Nephron progenitor cell (in vitro differentiated cells): ENCODE results near the gene BBS12.

Source experiments
- DNase-seq: peaks from one replicate; pipeline ENCODE4 v3.0.0; 2021
- H3K27ac Mint-ChIP-seq: 2 replicates; pipeline ENCODE4 v1.8.0; 2021; ENCODE audit warnings: mild to moderate bottlenecking, moderate library complexity, mixed read lengths
- H3K27me3 Mint-ChIP-seq: 2 replicates; pipeline ENCODE4 v1.8.0; 2021; ENCODE audit warnings: mild to moderate bottlenecking, low read depth, mixed read lengths; ENCODE audit not compliant: poor library complexity
- H3K36me3 Mint-ChIP-seq: 2 replicates; pipeline ENCODE4 v1.8.0; 2021; ENCODE audit warnings: low read depth, mixed read lengths
- H3K4me1 Mint-ChIP-seq: 2 replicates; pipeline ENCODE4 v1.8.0; 2021; ENCODE audit warnings: mixed read lengths
- H3K4me3 Mint-ChIP-seq: 2 replicates; pipeline ENCODE4 v1.8.0; 2021; ENCODE audit warnings: mild to moderate bottlenecking, moderate library complexity, mixed read lengths
- H3K9me3 Mint-ChIP-seq: 2 replicates; pipeline ENCODE4 v1.8.0; 2021; ENCODE audit warnings: mild to moderate bottlenecking, moderate library complexity, mixed read lengths
- TF ChIP-seq, protein P1 (sequence below): fragments of 200-600 bp; sonication (generic); IDR thresholded peaks from 2 replicates; pipeline ENCODE4 v1.5.0; 2021; ENCODE audit warnings: antibody characterized with exemption

Gene BBS12

GRCh38 chr4:122691988-122692387 is 40.5 kb upstream of the BBS12 start:
- DNase-seq = no peak
- Mint-ChIP-seq H3K9me3 (peaks cover 4% of the 10 kb centered on the region), H3K27me3 (no peaks in the 10 kb centered on the region), H3K36me3 (no peaks in the 10 kb centered on the region), H3K4me1 (peaks cover 13% of the 10 kb centered on the region), H3K27ac (no peak overlapping the region), H3K4me3 (no peak overlapping the region)
- TF ChIP-seq, protein P1, sequence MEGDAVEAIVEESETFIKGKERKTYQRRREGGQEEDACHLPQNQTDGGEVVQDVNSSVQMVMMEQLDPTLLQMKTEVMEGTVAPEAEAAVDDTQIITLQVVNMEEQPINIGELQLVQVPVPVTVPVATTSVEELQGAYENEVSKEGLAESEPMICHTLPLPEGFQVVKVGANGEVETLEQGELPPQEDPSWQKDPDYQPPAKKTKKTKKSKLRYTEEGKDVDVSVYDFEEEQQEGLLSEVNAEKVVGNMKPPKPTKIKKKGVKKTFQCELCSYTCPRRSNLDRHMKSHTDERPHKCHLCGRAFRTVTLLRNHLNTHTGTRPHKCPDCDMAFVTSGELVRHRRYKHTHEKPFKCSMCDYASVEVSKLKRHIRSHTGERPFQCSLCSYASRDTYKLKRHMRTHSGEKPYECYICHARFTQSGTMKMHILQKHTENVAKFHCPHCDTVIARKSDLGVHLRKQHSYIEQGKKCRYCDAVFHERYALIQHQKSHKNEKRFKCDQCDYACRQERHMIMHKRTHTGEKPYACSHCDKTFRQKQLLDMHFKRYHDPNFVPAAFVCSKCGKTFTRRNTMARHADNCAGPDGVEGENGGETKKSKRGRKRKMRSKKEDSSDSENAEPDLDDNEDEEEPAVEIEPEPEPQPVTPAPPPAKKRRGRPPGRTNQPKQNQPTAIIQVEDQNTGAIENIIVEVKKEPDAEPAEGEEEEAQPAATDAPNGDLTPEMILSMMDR = no peak

GRCh38 chr4:122692641-122693520 is 39.6 kb upstream of the BBS12 start:
- H3K4me3 Mint-ChIP-seq = no peak overlapping the region
- no peak for DNase-seq
- H3K36me3 Mint-ChIP-seq = no peaks in the 10 kb centered on the region
- peaks cover 7% of the 10 kb centered on the region for H3K4me1 Mint-ChIP-seq
- peaks cover 4% of the 10 kb centered on the region for H3K9me3 Mint-ChIP-seq
- no peak overlapping the region for H3K27ac Mint-ChIP-seq
- TF ChIP-seq, protein P1 = no peak
- H3K27me3 Mint-ChIP-seq = no peaks in the 10 kb centered on the region

DNA sequence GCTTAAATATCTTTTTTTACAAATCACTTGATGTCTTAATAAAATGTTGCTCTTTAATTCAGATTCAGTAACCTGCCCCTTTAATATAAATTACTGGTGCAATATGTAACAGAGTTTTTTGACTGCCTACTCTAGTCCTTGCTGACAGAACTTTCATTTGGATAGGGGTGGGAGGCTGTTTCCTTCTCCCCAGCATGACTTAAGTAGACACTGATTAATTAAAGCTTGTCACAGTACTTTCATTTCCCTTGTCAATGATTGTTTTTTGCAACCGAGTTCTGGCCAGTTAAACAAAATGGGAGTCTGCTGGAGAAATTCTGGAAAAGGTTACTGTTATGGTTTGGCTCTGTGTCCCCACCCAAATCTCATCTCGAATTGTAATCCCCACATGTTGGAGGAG is 37.3 kb upstream of the BBS12 start:
- DNase-seq = no peak
- Mint-ChIP-seq H3K27ac (no peak overlapping the region), H3K36me3 (no peaks in the 10 kb centered on the region), H3K4me3 (no peak overlapping the region), H3K4me1 (no peaks in the 10 kb centered on the region), H3K9me3 (peaks cover 4% of the 10 kb centered on the region), H3K27me3 (no peaks in the 10 kb centered on the region)
- TF ChIP-seq, protein P1 = no peak

DNA sequence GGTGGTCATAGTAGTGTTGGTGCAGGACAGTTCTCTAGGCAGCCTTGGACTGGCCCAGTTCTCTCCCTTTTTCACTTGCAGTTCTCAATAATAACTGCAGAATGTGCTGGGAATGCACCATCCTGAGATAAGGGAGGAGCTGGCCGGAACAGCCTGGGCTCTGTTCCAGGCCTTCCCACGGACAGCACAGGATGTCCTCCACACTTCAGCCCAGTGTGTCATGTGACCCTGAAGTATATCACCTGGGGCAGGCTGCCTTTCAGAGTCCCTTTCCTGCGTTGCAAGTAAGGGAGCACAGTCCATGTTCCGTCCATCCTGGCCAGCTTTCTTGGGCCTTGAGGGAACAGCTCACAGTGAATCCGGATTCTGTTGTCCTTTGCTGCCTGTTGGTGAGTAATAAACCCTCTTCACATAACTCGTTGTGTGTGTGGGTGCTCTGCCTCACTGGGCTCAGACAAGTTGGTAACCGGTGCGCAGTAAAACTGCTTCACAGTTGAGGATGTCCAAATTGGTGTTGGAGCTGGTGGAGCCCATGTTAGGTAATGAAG is 32.3 kb upstream of the BBS12 start:
- DNase-seq = no peak
- no peaks in the 10 kb centered on the region for H3K27me3 Mint-ChIP-seq
- TF ChIP-seq, protein P1 = no peak
- H3K4me3 Mint-ChIP-seq = no peak overlapping the region
- H3K9me3 Mint-ChIP-seq = peaks cover 4% of the 10 kb centered on the region
- no peaks in the 10 kb centered on the region for H3K4me1 Mint-ChIP-seq
- H3K27ac Mint-ChIP-seq = no peak overlapping the region
- H3K36me3 Mint-ChIP-seq = no peaks in the 10 kb centered on the region

GRCh38 chr4:122701061-122701460 is 31.4 kb upstream of the BBS12 start:
- H3K27ac Mint-ChIP-seq = no peak overlapping the region
- no peak for DNase-seq
- no peak overlapping the region for H3K4me3 Mint-ChIP-seq
- no peaks in the 10 kb centered on the region for H3K4me1 Mint-ChIP-seq
- no peaks in the 10 kb centered on the region for H3K36me3 Mint-ChIP-seq
- no peaks in the 10 kb centered on the region for H3K9me3 Mint-ChIP-seq
- TF ChIP-seq, protein P1 = no peak
- H3K27me3 Mint-ChIP-seq = no peaks in the 10 kb centered on the region
